Fibroblast of pulmonary artery (primary cell): ENCODE measurements around the gene TGFBI.

Experiments
- DNase-seq: peaks from one replicate; pipeline ENCODE4 v3.0.0-alpha.2; 2010; ENCODE audit warnings: low read depth
- H3K4me3 ChIP-seq: replicated peaks from 2 replicates; pipeline ENCODE4 v1.5.1; 2011; ENCODE audit warnings: low read depth, mild to moderate bottlenecking, control low read depth, low read length, moderate library complexity
- TF ChIP-seq, protein P1 (sequence below): IDR thresholded peaks from 2 replicates; pipeline ENCODE4 v1.5.1; 2011; ENCODE audit warnings: mild to moderate bottlenecking, control low read depth, low read length, inconsistent platforms; ENCODE audit errors: missing control alignments

TGFBI gene

DNA sequence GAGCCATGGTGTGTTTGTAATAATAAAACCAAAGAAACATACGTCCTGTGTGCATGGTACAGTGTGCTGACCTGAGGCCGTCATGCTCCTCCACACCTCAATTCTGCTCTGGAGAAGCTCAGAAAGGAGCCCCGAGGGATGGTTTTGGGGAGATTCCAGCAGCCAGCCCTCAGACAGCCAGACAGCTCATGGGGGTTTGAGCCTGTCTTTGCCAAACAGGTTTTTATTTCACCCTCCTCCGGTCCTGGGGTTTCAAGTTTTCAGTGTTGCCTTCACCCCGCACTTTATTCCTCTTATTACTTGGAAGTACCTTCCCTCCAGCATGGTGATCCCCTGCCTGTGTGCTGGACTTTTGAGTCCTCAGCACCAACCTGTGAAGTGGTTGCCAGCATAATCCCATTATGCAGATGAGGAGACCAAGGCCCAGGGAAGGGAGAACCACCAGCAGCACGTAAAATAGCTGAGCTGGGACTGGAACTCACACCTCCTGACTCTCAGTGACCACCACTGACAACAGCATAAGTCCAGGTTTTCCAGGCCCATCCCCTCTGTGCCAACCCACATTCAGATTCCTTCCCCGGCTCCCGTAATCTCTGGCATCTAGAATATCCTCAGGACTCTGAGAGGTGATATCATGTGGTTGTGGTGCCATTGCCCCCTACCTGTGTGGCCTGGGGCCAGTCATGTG is 35.1 kb downstream of the TGFBI start:
- TF ChIP-seq, protein P1, sequence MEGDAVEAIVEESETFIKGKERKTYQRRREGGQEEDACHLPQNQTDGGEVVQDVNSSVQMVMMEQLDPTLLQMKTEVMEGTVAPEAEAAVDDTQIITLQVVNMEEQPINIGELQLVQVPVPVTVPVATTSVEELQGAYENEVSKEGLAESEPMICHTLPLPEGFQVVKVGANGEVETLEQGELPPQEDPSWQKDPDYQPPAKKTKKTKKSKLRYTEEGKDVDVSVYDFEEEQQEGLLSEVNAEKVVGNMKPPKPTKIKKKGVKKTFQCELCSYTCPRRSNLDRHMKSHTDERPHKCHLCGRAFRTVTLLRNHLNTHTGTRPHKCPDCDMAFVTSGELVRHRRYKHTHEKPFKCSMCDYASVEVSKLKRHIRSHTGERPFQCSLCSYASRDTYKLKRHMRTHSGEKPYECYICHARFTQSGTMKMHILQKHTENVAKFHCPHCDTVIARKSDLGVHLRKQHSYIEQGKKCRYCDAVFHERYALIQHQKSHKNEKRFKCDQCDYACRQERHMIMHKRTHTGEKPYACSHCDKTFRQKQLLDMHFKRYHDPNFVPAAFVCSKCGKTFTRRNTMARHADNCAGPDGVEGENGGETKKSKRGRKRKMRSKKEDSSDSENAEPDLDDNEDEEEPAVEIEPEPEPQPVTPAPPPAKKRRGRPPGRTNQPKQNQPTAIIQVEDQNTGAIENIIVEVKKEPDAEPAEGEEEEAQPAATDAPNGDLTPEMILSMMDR: no peak
- H3K4me3 ChIP-seq: no peak overlapping the region
- DNase-seq: no peak

DNA sequence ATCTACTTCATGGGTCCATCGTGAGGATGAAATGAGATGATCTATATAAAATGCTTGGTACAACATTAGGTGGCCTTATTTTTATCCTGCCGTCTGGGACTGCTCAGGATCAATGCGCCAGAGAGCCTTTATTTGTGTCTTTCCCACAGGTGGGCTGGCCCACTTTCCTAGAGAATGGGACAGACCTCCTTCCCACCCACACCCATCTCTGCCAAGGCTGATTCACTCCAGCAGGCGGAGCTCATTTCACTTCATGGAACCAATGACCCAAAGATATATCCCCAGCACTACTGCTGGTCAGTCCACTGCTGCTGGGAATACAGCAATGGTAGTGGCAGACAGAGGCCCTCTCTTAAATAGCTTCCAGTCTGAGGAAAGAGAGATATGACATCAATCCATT is 35.7 kb downstream of the TGFBI start:
- H3K4me3 ChIP-seq: no peak overlapping the region
- no peak for DNase-seq
- TF ChIP-seq, protein P1: peak; percentile 24

DNA sequence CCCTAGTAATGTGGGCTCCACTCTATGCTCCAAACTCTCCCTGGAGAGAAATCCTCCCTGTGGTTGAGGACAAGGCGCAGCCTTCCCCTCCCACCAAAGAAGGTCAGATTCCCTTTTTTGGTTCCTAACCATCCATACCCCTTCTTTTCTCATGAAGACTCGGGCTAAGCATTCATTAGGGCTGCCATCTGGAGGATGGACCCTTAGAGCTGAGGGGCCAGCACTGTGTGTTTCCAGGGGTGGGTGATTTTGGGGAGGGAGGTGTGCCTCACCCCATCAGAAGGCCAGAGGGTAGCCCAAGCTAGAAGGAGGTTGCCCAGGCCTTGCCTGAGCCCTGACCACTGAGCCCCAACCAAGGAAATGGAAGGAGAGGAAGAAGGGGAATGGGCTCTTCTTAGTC is 36.8 kb downstream of the TGFBI start:
- no peak overlapping the region for H3K4me3 ChIP-seq
- DNase-seq: no peak
- TF ChIP-seq, protein P1: no peak

DNA sequence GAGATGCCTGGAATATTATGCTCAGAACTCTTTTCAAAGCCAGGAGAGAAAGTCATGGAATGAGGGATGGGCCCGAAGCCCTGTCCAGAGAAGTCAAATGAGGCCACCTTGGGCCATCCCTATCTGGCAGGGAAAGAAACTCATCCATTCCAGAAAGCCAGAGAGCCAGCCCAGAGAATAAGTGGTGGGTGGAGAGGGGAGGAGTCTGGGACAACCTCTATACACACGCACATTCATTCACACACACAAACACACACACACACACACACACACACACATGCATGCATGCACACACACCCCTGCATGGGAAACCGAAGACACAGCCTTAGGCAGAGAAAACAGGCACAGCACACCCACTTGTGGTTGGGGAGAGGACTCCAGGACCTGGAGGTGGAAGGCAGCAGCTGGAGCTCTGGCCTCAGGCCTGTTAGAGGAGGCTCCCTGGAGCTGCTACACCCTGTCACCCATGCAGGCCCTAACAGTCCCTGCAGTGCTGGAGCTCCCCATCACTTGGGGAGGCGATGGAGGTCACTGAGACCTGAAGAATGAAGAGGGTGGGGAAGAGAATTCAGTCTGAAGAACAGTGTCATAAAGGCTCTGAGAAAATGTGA is 38.0 kb downstream of the TGFBI start:
- TF ChIP-seq, protein P1: peak; percentile 35
- DNase-seq: peak; percentile 65
- H3K4me3 ChIP-seq: no peak overlapping the region

DNA sequence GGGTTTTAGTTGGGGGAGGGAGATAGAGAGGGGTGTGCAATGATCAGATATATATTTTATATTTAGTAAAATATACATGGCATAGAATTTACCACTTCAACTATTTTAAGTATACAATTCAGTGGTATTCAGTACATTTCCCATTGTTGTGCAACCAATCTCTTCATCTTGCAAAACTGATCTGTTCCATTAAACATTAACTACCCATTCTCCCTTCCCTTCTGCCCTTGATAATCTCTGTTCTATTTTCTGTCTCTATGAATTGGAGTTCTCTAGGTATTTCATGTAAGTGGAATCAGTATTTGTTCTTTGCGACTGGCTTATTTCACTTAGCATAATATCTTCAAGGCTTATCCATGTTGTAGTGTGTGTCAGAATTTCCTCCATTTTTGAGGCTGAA is 38.6 kb downstream of the TGFBI start:
- no peak overlapping the region for H3K4me3 ChIP-seq
- no peak for DNase-seq
- TF ChIP-seq, protein P1: no peak

DNA sequence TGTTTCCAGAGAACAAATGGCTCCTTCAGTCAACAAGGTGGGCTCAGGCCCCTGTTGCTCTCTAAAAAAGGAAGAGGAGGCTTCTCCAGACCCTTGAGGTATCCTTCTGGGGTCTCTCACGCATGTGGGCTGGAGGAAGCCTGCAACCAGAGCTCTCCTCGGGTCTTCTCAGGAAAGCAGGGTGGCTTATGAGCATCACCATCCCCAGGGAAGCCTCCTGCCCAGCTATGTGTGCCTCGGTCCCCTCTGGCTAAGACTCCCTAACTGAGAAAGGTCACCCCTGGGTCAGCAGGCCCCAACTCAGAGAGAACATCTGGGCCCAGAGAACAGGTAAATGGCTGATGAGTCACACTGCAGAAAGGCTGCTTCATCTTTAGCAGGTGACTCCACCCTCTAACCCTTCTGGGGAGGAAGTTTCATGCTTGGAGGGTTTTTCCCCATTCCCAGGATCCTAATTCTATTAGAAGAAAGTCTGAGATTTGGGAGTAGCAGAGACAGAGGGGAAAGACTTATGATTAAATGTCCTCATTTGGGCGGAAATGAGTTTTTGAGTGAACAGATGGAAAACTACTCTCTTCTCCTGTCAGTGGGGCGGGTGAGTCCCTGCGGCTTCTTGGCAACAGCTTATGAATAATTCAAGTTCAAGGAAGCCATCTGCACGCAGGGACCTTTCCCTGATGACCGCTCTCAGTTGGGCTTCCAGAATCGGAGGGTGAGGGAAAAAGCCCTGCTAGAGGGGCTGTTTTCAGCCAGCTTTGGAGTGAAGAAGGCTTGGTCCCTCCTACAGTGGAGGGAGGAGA is 41.9 kb downstream of the TGFBI start:
- no peak overlapping the region for H3K4me3 ChIP-seq
- DNase-seq: peak; percentile 23
- TF ChIP-seq, protein P1: no peak
